Amniotic epithelial cell (primary cell): ENCODE data around the gene COX7B2.

Experiments
- DNase-seq: peaks from one replicate; pipeline ENCODE4 v3.0.0-alpha.2; 2010; ENCODE audit warnings: low read depth

COX7B2 gene

GRCh38 chr4:46889410-46889809, 19.6 kb downstream of the COX7B2 start:
- no peak for DNase-seq

DNA sequence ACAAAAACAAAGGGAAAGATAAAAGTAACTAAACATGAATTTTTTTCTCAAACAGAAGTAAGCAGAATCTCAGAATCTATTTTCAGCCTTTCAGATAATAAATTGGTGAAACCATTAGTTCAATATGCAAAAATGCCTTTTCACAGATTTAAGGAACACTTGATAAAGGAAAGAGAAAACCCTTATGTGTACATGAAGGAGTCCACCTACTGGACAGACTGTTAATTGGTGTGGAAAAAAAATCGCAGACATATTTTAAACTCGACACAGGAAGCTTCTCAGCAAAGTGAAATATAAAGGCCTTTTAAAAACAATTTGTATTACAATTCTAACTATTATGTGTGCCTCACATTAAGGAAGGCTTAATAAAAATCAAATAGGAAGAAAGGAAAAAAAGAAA, 22.3 kb downstream of the COX7B2 start:
- DNase-seq: peak; percentile 28

DNA sequence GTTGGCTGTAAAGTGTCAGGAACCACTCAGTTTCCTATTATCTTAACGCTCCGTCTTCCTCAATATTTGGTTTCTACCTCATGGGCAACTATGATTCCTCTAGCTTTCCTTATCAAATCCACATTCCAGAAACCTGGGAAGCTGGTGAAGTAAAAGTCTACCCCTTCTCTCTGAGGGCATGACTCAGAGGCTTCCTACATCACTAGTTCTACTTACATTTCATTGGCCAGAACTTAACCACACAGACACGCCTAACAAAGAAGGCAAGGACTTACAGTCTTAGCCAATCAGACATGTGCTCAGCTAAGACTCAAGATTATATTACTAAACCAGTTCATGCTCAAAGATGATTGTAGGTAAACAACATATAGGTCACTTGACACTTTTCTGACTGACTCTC, 30.4 kb downstream of the COX7B2 start:
- peak; percentile 24 for DNase-seq

GRCh38 chr4:46874811-46875210, 34.2 kb downstream of the COX7B2 start:
- DNase-seq: no peak

DNA sequence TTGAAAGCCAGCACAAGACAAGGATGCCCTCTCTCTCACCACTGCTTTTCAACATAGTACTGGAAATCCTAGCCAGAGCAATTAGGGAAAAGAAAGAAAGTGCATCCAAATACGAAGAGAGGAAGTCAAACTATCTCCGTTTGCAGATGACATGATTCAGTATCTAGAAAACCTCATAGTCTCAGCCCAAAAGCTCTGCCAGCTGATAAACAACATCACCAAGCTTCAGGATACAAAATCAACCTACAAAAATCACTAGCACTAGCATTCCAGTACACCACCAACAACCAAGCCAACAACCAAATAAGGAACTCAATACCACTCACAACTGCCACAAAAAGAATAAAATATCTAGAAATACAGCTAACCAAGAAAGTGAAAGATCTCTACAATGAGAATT, 38.6 kb downstream of the COX7B2 start:
- no peak for DNase-seq

DNA sequence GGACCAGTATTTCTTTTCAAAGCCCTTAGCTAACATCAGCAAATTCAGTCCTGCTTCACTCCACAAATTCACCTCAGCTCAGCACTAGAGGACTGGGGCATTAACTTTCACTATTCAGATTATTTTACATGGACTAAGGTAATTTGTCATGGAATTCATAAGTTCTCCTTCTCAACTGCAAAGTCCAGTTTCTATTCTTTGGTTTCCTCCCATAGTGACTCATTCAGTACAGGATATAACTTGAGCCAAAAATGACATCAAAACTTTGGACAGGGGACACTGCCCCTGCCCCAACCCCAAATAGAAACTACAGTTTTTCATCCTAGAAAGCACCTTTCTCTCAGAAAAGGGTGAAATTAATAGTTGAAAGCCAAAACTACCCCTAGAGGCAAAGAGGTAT, 52.7 kb downstream of the COX7B2 start:
- DNase-seq: no peak

DNA sequence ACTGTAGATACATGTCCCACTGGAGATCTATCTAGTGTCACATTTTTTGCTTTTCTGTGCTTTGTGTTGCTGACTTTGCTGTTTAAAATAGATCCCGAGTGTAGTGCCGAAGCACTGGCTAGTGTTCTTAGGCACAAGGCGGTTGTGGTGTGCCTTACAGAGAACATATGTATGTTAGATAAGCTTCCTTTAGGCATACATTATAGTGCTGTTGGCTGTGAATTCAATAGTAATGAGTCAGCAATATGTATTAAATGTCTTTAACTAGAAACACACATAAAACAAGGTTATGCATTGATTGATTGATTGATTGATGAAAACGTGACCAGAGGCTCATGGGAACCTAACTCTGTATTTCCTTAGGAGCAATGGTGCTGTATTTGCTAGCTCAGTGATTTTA, 56.2 kb downstream of the COX7B2 start:
- DNase-seq: no peak

DNA sequence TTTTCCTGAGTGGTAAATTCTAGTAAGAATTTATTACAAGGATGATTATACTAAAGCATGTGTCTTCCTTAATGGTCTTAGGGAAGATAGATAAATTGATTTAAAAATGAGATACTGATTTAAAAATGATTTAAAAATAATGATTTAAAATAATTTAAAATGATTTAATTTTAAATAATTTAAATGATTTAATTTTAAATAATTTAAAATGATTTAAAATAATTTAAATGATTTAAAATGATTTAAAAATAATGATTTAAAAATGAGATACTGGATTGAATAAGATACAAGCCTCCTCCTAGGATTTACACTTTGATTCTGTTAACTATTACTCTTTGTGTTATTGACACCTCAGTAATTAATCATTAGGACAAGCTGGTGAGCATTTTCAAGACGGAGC, 59.0 kb downstream of the COX7B2 start:
- DNase-seq: no peak

GRCh38 chr4:46844325-46844917, 64.6 kb downstream of the COX7B2 start:
- peak; percentile 79 for DNase-seq

DNA sequence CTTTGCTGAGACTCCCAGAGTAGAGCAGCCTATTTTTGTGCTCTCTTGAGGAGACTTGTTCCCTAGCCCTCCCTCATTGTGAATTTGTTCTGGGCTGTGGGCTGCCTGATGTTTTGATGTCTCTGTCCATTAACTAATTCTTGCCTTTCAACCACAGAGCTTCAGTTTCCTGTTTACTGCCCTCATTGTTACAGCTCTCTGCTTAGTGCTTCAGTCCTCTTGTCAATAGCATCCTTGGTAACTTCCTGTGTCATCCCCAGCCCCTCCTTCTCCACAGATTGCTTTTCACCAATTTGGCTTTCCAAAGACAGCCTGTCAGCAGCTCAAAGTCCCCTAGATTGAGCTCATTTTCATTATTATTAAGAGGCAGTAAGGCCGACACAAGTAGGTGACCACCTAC, 69.9 kb downstream of the COX7B2 start:
- DNase-seq: no peak

DNA sequence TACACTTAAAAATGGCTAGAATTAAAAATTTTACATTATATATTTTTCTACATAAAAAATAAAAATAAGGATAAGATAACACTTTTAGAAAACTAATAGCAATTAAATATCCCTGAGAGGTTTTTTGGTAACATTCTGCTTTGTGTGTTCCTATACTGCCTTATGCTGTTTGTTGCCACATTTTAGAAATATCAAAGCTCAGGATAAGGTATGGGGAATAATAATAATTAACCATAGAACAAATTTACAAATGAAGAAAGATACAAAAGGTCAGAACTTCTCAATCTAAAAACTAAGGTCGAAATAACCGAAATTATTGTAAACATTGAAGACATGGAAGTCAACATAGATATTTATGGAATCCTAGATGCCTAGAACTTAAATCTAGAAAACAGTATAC, 71.4 kb downstream of the COX7B2 start:
- DNase-seq: no peak

- no peak for DNase-seq
These were observed 72.5 kb downstream of the COX7B2 start for GRCh38 chr4:46836584-46836983.

- no peak for DNase-seq
These were observed 78.0 kb downstream of the COX7B2 start for GRCh38 chr4:46830971-46831454.

- DNase-seq: no peak
These were observed 88.9 kb downstream of the COX7B2 start for GRCh38 chr4:46820154-46820553.

GRCh38 chr4:46819095-46819494, 90.0 kb downstream of the COX7B2 start:
- no peak for DNase-seq

- DNase-seq: no peak
These were observed 90.4 kb downstream of the COX7B2 start for GRCh38 chr4:46818604-46819003.

GRCh38 chr4:46817806-46818205, 91.2 kb downstream of the COX7B2 start:
- DNase-seq: no peak

DNA sequence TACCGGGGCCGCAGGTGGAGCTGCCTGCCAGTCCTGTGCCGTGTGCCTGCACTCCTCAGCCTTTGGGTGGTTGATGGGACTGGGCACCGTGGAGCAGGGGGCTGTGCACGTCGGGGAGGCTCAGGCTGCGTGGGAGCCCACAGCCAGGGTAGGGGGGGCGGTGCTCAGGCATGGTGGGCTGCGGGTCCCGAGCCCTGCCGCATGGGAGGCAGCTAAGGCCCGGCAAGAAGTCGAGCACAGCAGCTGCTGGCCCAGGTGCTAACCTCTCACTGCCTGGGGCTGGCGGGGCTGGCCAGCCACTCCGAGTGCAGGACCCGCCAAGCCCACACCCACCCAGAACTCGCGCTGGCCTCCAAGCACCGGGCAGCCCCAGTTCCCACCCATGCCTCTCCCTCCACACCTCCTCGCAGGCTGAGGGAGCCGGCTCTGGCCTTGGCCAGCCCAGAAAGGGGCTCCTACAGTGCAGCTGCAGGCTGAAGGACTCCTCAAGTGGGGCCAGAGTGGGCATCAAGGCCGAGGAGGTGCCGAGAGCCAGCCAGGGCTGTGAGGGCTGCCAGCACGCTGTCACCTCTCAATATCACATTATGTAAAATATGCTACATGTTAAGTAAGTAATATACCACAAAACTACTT, 104.1 kb downstream of the COX7B2 start:
- no peak for DNase-seq

GRCh38 chr4:46793036-46793435, 116.0 kb downstream of the COX7B2 start:
- peak; percentile 50 for DNase-seq

- no peak for DNase-seq
These were observed 127.5 kb downstream of the COX7B2 start for GRCh38 chr4:46781434-46782092.

DNA sequence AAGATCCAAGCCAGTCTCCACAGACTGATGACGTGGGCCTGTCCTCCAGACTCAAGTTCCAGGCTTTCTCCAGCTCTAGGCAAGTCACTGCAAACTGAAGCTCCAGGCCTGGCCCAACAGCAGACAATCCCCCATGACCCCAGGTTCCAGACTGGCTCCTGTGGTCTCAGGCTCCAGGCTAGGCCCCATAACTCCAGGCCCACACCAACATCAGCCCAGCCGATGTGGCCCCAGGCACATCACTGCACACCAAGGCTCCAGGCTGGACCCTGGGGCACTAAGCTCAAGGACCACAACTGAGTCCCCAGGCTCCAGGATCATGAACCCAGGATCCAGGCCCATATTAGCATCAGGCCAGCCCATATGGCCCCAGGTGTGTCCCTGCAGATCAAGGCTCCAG, 143.6 kb downstream of the COX7B2 start:
- no peak for DNase-seq

GRCh38 chr4:46730075-46730474, 179.0 kb downstream of the COX7B2 start:
- DNase-seq: no peak

DNA sequence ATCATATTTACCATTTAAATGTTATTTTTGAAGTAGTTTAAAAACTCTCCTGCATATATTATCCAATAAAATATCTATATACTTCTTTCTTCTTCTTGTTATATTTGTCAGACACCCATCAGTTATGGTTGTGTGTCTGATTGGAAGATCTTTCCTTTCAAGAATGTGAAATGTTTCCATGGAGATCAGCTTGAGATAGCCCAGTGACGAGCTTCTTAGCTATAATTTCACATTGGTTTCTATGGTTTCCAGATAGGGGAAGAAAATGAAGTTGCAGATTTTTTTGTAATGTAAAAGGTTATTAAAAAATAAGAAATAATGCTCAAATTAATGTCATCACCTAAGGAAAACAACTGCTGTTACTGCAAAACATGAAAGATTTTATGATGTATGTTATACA, 189.0 kb downstream of the COX7B2 start:
- DNase-seq: no peak

- DNase-seq: no peak
These were observed 191.1 kb downstream of the COX7B2 start for GRCh38 chr4:46717950-46718349.
